Natural killer cell (primary cell): Measurements from ENCODE around the gene MPC2. TPM values are rescaled to one million over a fixed set of nuclear protein-coding genes. Genes with fewer than 3 reads are reported as not detected.
"Not testable (repeated sequence)": the region's sequence is repeated elsewhere in the genome, so short reads cannot be mapped to it uniquely, and the experiment has no call there.

Experiments
- ATAC-seq, 3 donors: fragments of 150-1000 bp in 2 of 3; fragments of 200-7000 bp in 1 of 3; cut with Tn5 transposase; 1 replicate in 1 of 3; 2 replicates in 2 of 3; pipeline ENCODE4 v1.10.0; 2021; ENCODE audit warnings: mild to moderate bottlenecking in 2 of 3, moderate library complexity in 2 of 3
- DNase-seq, 2 donors: peaks; one replicate each; pipeline versions ENCODE4 v3.0.0 to v3.0.0-alpha.2; 2013 to 2021; ENCODE audit warnings: mixed read lengths in 1 of 2
- H3K27ac ChIP-seq: one replicate; pipeline ENCODE4 v1.5.1; 2013; ENCODE audit warnings: mild to moderate bottlenecking, low read length
- H3K27me3 ChIP-seq: one replicate; pipeline ENCODE4 v1.6.1; 2013; ENCODE audit warnings: low read length; ENCODE audit not compliant: control insufficient read depth, insufficient read depth
- H3K36me3 ChIP-seq: one replicate; pipeline ENCODE4 v1.6.1; 2013; ENCODE audit warnings: low read length; ENCODE audit not compliant: control insufficient read depth, insufficient read depth
- H3K4me1 ChIP-seq: one replicate; pipeline ENCODE4 v1.6.1; 2013; ENCODE audit warnings: low read length; ENCODE audit not compliant: control insufficient read depth, insufficient read depth
- H3K4me3 ChIP-seq: one replicate; pipeline ENCODE4 v1.5.1; 2013; ENCODE audit warnings: low read length
- H3K9me3 ChIP-seq: one replicate; pipeline ENCODE4 v1.6.1; 2013; ENCODE audit warnings: low read length; ENCODE audit not compliant: control insufficient read depth, insufficient read depth
- H3K27ac Mint-ChIP-seq, 2 donors: one replicate each; pipeline ENCODE4 v1.8.0; 2022; ENCODE audit warnings: mild to moderate bottlenecking in 2 of 2, mixed read lengths in 2 of 2, moderate library complexity in 1 of 2
- H3K27me3 Mint-ChIP-seq, 2 donors: one replicate each; pipeline ENCODE4 v1.8.0; 2022; ENCODE audit warnings: low read depth in 2 of 2, mixed read lengths in 2 of 2
- H3K36me3 Mint-ChIP-seq: one replicate; pipeline ENCODE4 v1.8.0; 2022; ENCODE audit warnings: mixed read lengths
- H3K4me1 Mint-ChIP-seq, 2 donors: one replicate each; pipeline ENCODE4 v1.8.0; 2022; ENCODE audit warnings: mixed read lengths in 2 of 2
- H3K4me3 Mint-ChIP-seq: one replicate; pipeline ENCODE4 v1.8.0; 2022; ENCODE audit warnings: mild to moderate bottlenecking, moderate library complexity, mixed read lengths
- H3K9me3 Mint-ChIP-seq, 2 donors: one replicate each; pipeline ENCODE4 v1.8.0; 2022; ENCODE audit warnings: mixed read lengths in 2 of 2
- WGBS: methylation state at CpG from one replicate; pipeline ENCODE4 v1.1.7; 2013; ENCODE audit warnings: missing lambda C conversion rate; ENCODE audit not compliant: insufficient coverage; 5-methylcytosine and 5-hydroxymethylcytosine counted together
- intact Hi-C: fragments of 100-400 bp; cut with micrococcal nuclease; formaldehyde crosslinking; loops from one replicate; pipeline ENCODE4 v1.14.2; 2022
- total RNA-seq, 4 donors: library from RNA; stranded (reverse); fragments of 120-200 nt in 1 of 4; gene quantifications; one replicate each; pipeline versions ENCODE4 v1.2.3 to v1.2.4, GENCODE V29; 2013 to 2022
- TF ChIP-seq, protein P1 (sequence below): fragments of 200-600 bp; IDR thresholded peaks from one replicate; pipeline ENCODE4 v1.8.0; 2022; ENCODE audit warnings: antibody characterized with exemption

The MPC2 gene
- total RNA-seq, 3 donors from 2014 or later (not counting 1 experiment from before 2014, with no cell fraction given), result 33.1 to 47.4 (median 34.9) TPM

DNA sequence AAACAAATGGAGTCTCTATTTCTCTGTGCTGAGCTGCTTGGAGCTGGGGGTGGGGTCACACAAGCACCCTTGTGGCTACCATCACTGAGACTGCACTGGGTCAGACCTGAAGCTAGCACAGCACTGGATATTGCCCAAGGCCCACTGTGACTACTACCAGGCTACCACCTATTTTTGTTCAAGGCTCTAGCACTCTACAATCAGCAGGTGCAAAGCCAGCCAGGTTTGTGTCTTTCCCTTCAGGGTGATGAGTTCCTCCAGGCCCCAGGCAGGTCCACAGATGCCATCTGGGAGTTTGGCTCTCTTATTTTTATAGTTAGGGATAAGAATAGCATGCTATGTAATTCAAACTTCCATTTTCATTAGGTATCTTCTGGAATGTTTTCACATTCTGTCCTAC, 46.5 kb downstream of the MPC2 start:
- ATAC-seq (no peak), DNase-seq (no peak)
- no peaks in the 10 kb centered on the region for H3K27me3 ChIP-seq
- no peak overlapping the region for H3K27ac ChIP-seq
- intact Hi-C loops, result no loop called here
- Mint-ChIP-seq H3K27me3 (peaks cover 5 to 7% of the 10 kb centered on the region in 2 donors), H3K27ac (no peak overlapping the region), H3K36me3 (no peaks in the 10 kb centered on the region), H3K4me1 (no peaks in the 10 kb centered on the region), H3K9me3 (no peaks in the 10 kb centered on the region), H3K4me3 (no peak overlapping the region)
- TF ChIP-seq, protein P1, sequence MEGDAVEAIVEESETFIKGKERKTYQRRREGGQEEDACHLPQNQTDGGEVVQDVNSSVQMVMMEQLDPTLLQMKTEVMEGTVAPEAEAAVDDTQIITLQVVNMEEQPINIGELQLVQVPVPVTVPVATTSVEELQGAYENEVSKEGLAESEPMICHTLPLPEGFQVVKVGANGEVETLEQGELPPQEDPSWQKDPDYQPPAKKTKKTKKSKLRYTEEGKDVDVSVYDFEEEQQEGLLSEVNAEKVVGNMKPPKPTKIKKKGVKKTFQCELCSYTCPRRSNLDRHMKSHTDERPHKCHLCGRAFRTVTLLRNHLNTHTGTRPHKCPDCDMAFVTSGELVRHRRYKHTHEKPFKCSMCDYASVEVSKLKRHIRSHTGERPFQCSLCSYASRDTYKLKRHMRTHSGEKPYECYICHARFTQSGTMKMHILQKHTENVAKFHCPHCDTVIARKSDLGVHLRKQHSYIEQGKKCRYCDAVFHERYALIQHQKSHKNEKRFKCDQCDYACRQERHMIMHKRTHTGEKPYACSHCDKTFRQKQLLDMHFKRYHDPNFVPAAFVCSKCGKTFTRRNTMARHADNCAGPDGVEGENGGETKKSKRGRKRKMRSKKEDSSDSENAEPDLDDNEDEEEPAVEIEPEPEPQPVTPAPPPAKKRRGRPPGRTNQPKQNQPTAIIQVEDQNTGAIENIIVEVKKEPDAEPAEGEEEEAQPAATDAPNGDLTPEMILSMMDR, result no peak
- no peaks in the 10 kb centered on the region for H3K36me3 ChIP-seq
- H3K4me1 ChIP-seq, result no peaks in the 10 kb centered on the region
- H3K9me3 ChIP-seq, result no peaks in the 10 kb centered on the region
- H3K4me3 ChIP-seq, result no peak overlapping the region

DNA sequence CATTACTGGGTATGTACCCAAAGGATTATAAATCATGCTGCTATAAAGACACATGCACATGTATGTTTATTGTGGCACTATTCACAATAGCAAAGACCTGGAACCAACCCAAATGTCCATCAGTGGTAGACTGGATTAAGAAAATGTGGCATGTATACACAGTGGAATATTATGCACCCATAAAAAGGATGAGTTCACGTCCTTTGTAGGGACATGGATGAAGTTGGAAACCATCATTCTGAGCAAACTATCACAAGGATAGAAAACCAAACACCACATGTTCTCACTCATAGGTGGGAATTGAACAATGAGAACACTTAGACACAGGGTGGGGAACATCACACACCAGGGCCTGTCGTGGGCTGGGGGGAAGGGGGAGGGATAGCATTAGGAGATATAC, 49.7 kb downstream of the MPC2 start:
- DNase-seq, H3K27me3 ChIP-seq, H3K36me3 Mint-ChIP-seq, H3K27me3 Mint-ChIP-seq, H3K4me1 Mint-ChIP-seq, H3K9me3 ChIP-seq, H3K9me3 Mint-ChIP-seq, H3K36me3 ChIP-seq, ATAC-seq, H3K27ac Mint-ChIP-seq, intact Hi-C loops, H3K27ac ChIP-seq, H3K4me1 ChIP-seq, H3K4me3 Mint-ChIP-seq, H3K4me3 ChIP-seq: not testable (repeated sequence)
- WGBS, result 83% methylated on average over 1 of the region's 2 CpGs

DNA sequence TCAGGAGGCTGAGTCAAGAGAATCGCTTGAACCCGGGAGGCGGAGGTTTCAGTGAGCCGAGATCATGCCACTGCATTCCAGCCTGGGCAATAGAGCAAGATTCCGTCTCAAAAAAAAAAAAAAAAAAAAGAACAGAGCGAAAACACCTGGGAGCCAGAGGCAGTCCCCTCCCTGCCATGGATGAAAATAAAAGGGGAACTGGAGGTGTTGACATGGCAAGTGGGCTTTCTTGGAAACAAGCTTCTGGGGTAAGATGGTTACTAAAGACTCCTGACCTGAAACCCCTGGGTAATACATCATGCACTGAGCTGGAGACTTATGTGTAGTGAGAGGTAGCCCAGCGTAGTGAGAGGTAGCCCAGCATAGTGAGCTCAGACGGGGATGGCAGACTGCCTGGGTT, 54.5 kb downstream of the MPC2 start:
- Histone ChIP-seq H3K4me1 (no peaks in the 10 kb centered on the region), H3K9me3 (no peaks in the 10 kb centered on the region), H3K36me3 (no peaks in the 10 kb centered on the region), H3K27me3 (no peaks in the 10 kb centered on the region), H3K4me3 (no peak overlapping the region), H3K27ac (no peak overlapping the region)
- H3K27me3 Mint-ChIP-seq, result no peaks in the 10 kb centered on the region
- no peak overlapping the region for H3K4me3 Mint-ChIP-seq
- TF ChIP-seq, protein P1, result no peak
- 94% methylated on average over 7 of the region's 8 CpGs for WGBS
- no peaks in the 10 kb centered on the region for H3K9me3 Mint-ChIP-seq
- H3K4me1 Mint-ChIP-seq, result no peaks in the 10 kb centered on the region
- no peak for ATAC-seq
- H3K27ac Mint-ChIP-seq, result no peak overlapping the region
- intact Hi-C loops, result no loop called here
- no peaks in the 10 kb centered on the region for H3K36me3 Mint-ChIP-seq
- DNase-seq, result no peak

DNA sequence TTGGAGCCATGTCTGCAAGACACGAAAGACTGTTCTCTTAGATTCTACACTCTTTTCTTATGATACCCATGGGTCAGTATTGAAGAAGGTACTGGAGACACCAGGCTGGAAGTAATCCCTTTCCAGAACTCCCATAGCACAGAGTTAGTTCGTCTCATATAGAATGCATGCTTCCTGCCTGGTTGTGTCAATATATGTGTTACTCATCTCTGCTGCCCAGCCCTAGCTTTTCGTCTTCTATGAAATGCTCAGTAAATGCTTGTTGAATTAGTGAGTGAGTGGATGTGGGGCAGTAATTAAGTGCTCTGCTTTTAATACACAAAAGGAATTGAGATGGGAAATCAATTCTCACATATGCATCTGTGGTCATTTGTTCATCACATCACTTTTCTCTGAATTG, 55.1 kb downstream of the MPC2 start:
- Histone ChIP-seq H3K27ac (no peak overlapping the region), H3K4me3 (no peak overlapping the region), H3K9me3 (no peaks in the 10 kb centered on the region), H3K27me3 (no peaks in the 10 kb centered on the region), H3K4me1 (no peaks in the 10 kb centered on the region), H3K36me3 (no peaks in the 10 kb centered on the region)
- Mint-ChIP-seq H3K4me1 (no peaks in the 10 kb centered on the region), H3K27me3 (no peaks in the 10 kb centered on the region), H3K4me3 (no peak overlapping the region), H3K27ac (no peak overlapping the region), H3K36me3 (no peaks in the 10 kb centered on the region), H3K9me3 (no peaks in the 10 kb centered on the region)
- 95% methylated on average over 3 of the region's 3 CpGs for WGBS
- ATAC-seq (no peak), DNase-seq (no peak)
- TF ChIP-seq, protein P1, result no peak
- intact Hi-C loops, result no loop called here
